Measurements from ENCODE around the gene KCNH1.

DNA sequence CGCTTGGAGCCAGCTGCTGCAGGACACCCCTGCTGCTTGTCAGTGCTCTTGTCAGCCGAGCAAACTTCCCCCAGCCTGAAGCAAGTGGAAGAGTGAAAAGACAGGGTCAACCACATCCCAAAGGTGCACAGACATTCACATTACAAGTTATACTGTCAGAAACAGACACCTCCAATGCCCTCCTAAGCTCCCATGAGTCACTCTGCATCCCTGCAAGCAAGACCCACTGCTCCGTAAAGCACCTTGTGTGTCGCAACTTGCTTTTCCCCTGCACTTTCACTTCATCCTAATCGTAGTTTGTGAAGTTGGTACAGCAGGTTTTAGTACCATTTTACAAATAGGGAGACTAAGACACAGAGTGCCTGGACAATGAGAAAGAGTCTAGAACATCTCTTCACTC lies 51.1 kb downstream of the KCNH1 start:
- TF ChIP-seq, protein P1, sequence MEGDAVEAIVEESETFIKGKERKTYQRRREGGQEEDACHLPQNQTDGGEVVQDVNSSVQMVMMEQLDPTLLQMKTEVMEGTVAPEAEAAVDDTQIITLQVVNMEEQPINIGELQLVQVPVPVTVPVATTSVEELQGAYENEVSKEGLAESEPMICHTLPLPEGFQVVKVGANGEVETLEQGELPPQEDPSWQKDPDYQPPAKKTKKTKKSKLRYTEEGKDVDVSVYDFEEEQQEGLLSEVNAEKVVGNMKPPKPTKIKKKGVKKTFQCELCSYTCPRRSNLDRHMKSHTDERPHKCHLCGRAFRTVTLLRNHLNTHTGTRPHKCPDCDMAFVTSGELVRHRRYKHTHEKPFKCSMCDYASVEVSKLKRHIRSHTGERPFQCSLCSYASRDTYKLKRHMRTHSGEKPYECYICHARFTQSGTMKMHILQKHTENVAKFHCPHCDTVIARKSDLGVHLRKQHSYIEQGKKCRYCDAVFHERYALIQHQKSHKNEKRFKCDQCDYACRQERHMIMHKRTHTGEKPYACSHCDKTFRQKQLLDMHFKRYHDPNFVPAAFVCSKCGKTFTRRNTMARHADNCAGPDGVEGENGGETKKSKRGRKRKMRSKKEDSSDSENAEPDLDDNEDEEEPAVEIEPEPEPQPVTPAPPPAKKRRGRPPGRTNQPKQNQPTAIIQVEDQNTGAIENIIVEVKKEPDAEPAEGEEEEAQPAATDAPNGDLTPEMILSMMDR (IDR thresholded peaks at IDR 0.05; ENCODE audit: poor library complexity): no peak
- TF ChIP-seq EZH2phosphoT487 (IDR thresholded peaks at IDR 0.05; ENCODE audit: low read depth, severe bottlenecking, unreplicated experiment): no peak
